DMS153 treated with DMSO at 0.1 percent for 48 hours (cell line): ENCODE results near the gene CCDC87.
"Not testable (repeated sequence)": the region's sequence is repeated elsewhere in the genome, so short reads cannot be mapped to it uniquely, and the experiment has no call there.

Experiments
- DNase-seq: peaks from one replicate; lab custom pipeline; 2025; ENCODE audit not compliant: unreplicated experiment; lab: John Stamatoyannopoulos, UW

CCDC87 gene

DNA sequence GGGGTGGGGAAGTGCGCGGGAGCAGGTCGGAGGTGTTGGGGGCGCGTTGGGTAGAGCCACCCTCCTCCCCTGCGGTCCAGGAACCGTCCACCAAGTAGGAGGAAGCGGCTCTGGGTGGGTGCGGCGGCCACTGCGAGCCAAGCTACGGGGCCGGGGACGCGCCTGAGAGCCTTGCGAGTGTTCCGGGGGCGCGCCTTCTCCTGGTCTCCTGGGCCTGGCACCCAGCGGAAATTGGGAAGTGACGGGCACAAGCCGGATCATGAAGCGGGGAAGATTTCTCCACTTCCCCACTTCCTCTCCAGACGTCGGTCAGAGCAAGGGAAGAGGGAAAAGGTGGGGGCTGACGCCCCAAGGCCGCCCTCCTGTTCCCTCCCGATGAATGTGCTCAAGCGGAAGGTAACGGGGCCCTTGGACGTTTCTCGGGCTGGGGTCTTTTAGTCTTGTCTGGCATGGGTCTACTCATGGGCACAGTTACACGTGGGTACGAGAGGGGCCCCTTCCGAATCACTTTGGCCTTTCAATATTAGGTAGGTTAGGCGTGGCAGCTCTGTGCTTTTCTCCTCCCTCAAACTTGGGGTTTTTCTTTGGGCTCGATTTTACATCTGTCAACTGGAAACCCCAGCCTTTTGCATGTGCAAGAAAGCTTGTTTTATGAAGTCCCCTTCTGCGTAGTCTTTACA, 24.4 kb upstream of the CCDC87 start:
- DNase-seq = no peak

DNA sequence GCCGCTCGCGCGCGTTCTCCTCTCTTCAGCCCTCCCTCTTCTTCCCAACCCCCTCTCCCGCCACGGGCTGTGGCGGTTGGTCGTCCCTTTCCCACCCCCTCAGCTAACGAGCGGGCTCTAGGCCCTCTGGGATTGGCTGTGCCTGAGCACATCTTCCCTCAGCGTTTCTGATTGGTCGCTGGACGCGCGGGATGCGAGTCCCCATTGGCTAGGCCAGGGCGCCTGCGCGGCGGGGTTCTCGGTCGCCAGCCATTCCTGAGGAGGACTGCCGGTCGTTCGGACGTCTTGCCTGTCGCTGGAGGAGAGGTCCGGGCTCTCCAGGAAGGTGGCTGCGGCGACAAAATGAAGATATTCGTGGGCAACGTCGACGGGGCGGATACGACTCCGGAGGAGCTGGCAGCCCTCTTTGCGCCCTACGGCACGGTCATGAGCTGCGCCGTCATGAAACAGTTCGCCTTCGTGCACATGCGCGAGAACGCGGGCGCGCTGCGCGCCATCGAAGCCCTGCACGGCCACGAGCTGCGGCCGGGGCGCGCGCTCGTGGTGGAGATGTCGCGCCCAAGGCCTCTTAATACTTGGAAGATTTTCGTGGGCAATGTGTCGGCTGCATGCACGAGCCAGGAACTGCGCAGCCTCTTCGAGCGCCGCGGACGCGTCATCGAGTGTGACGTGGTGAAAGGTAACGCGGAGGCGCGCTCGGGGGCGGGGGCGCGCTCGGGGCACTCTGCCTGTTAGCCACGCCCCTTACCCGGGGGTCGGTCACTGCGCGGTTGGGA, 23.7 kb upstream of the CCDC87 start, which contains the start of gene RBM14:
Gene RBM14, plus strand, starts transcription at position 252 of the 776 bp plus-strand sequence. Its CDS starts 91 bp downstream, at position 343.
- peak; percentile 97 for DNase-seq

DNA sequence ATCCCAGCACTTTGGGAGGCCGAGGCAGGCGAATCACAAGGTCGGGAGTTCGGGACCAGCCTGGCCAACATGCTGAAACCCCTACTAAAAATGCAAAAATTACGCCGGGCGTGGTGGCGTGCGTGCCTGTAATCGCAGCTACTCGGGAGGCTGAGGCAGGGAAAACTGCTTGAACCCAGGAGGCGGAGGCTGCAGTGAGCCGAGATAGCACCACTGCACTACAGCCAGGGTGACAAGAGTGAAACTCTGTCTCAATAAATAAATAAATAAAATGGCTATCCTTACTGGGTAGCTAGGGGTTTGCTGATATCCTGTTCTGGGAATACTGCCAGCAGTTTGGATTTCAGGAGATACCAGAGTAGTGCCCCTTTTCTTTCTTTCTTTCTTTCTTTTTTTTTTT, 21.2 kb upstream of the CCDC87 start:
- no peak for DNase-seq

GRCh38 chr11:66612458-66612857, 19.6 kb upstream of the CCDC87 start:
- DNase-seq = no peak

DNA sequence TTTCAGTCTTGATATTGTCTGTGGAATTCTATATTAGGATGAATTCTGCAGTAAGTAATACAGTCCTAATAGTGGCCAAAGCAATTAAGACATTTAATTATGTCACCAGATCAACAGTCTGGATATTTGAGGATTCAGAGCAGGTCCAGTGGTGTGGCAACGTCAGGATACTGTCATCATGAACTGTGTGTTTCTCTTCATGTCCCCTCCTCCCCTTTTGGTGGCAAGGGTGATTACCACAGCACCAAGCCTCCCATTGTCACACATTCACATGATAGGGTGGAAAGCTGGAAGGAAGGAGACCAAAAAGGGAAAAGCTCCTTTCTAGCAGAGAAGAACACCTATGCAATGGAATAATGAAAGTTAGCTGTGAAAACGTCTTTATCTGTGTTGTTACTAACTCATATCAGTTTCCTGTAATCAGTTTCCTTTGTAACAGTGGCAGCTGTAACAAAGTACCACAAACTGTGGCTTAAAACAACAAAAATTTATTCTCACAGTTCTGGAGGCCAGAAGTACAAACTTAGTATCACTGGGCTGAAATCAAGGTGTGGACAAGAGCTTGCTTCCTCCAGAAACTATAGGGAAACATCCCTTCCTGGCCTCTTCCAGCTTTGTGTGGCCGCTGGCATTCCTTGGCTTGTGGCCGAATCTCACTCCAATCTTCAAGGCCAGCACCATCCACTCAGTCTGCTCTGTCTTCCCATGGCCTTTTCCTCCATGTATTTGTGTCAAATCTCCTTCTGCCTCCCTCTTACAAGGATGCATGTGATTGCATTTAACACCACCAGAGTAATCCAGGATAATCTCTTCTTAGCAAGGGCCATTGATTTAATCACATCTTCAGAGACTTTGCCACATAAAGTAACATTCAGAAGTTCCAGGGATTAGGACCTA, 17.1 kb upstream of the CCDC87 start:
- DNase-seq = no peak

- DNase-seq = no peak
Measured at GRCh38 chr11:66607126-66607834, 14.4 kb upstream of the CCDC87 start.

DNA sequence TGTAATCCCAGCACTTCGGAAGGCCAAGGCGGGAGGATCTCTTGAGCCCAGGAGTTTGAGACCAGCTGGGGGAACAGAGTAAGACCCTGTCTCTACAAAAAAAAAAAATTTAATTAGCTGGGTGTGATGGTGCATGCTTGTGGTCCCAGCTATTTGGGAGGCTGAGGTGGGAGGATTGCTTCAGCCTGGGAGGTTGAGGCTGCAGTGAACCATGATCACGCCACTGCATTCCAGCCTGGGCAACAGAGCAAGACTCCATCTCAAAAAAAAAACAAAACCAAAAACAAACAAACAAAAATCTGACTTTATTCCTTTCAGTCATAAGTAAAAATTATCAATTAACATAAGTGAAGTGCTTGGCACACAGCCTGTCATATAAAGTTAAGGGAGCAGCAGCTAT, 13.7 kb upstream of the CCDC87 start:
- DNase-seq = not testable (repeated sequence)

DNA sequence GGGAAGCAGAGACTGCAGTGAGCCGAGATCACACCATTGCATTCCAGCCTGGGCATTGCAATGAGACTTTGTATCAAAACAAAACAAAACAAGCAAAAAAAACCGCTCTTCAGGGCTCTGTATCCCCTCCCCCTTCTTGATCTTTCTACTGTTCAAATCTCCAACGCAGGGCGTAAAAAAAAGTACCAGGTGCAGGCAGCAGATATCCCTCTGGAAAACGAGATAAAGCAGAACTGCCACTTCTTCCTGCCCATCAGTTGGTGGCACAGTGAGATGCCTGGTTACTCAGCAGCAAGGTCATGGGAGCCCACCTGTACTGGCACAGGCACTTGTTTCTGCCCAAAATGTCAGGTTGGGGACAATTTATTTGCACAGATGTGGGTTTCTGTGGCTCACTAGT, 11.3 kb upstream of the CCDC87 start:
- DNase-seq = no peak

- no peak for DNase-seq
Measured at GRCh38 chr11:66603072-66603471, 10.2 kb upstream of the CCDC87 start.

DNA sequence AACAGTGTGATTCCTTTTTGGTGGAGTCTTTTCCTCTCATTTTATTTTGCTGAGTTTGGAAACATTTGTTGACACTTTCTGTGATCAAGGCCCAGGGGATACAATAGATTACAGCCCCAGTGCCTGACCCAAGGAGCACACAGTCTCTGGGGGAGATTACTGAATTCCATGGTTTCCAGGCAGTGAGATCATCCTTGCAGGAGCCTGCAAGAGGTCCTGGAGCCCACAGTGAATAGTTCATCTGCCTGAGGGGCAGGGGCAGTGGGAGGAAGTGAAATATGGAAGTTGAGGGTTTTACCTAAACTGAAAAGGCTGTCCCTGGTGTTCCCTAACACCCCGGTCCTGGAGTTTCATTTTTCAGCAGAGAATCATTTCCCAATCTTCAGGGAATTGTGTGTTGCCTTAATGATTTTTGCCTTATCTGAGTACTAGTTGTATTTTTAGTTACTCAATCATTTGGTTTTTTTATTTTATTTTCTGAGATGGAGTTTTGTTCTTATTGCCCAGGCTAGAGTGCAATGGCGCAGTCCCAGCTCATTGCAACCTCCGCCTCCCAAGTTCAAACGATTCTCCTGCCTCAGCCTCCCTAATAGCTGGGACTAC, 7.9 kb upstream of the CCDC87 start:
- no peak for DNase-seq

DNA sequence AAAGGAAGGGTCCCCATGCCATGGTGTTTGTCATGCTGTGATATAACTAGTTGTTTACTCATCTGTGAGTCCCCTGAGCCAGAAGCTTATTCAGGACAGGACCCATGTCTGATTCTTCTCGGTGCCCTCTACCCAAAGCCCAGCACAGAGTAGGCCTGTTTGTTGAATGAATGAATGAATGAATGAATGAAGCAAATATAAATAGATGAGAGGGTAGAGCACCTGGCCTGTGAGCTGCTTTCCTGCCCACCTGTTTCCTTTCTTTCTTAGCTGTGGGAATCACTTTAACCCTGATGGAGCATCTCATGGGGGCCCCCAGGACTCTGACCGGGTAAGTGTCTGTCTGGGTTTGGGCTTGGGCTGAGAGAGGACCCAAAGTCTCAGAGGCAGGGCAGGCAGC, 7.4 kb upstream of the CCDC87 start:
- DNase-seq = no peak

- no peak for DNase-seq
Measured at GRCh38 chr11:66598993-66599392, 6.1 kb upstream of the CCDC87 start.

- DNase-seq = no peak
Measured at GRCh38 chr11:66595245-66595904, 2.5 kb upstream of the CCDC87 start.

- DNase-seq = no peak
Measured at GRCh38 chr11:66593650-66594049, 787 bp upstream of the CCDC87 start.

GRCh38 chr11:66593303-66593635, 406 bp upstream of the CCDC87 start:
- no peak for DNase-seq

DNA sequence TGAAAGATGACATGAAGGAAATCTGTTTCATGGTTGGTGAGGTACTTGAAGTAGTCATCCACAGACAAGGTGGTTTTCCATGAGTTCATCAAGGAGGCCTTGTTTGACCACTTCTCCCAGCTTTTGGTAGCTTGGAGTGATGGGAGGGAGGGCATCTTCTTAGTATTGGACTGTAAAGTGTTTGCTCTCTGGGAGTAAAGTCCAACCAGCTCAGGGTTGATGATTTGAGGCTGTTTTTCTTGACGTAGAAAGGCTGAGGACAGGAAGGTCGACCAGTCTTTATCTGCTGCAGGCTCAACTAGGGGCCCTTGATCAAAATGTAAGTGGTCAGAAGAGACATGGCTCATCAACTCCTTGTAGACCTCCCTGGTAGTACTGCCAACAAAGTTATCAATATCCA, 1.7 kb downstream of the CCDC87 start:
- DNase-seq = no peak

GRCh38 chr11:66589996-66590675, 2.7 kb downstream of the CCDC87 start:
- no peak for DNase-seq

DNA sequence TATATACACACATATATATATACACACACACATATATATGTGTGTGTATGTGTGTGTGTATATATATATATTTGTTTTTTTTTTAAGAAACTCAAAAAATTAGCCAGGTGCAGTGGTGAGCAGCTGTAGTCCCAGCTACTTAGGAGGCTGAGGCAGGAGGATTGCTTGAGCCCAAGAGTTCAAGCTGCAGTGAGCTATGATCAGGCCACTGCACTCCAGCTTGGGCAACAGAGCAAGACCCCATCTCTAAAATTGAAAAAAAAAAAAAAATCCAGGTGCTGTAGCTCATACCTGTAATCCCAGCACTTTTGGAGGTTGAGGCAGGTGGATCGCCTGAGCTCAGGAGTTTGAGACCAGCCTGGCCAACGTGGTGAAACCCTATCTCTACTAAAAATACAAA, 3.5 kb downstream of the CCDC87 start:
- not testable (repeated sequence) for DNase-seq

DNA sequence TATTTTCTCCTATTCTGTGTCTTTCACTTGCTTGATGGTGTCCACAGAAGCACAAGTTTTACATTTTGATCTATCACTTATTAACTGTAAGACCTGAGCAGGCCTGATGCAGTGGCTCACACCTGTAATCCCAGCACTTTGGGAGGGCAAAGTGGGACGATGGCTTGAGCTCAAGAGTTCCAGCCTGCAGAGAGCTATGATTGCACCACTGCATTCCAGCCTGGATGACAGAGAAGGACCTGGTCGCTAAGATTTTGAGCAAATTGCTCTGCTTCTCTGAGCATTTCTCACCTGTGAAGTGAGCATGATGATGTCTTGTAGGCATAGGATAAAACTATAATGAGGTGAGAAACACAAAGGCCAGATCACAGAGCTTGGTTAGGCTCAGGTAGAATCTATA, 6.7 kb downstream of the CCDC87 start:
- no peak for DNase-seq

- DNase-seq = not testable (repeated sequence)
Measured at GRCh38 chr11:66585447-66585846, 7.4 kb downstream of the CCDC87 start.
